OCI-LY7 (cell line): ENCODE measurements around the gene ZNF827. TPM values are rescaled to one million over a fixed set of nuclear protein-coding genes. Genes with fewer than 3 reads are reported as not detected.
"Not testable (repeated sequence)": the region's sequence is repeated elsewhere in the genome, so short reads cannot be mapped to it uniquely, and the experiment has no call there.

Source experiments
- BruUV-seq: library from RNA; stranded (reverse); fragments of 400-500 nt; replicated peaks from 2 replicates; lab custom pipeline; 2021; lab: Mats Ljungman, UMichigan
- CTCF ChIA-PET: fragments of 300-600 bp; sonication (Branson Sonifier 250); formaldehyde crosslinking; loops from one replicate; lab custom pipeline; 2022; ENCODE audit warnings: antibody characterized with exemption; ENCODE audit not compliant: unreplicated experiment; lab: Charles Lee
- POLR2A ChIA-PET: fragments of 300-600 bp; sonication (Branson Sonifier 250); formaldehyde crosslinking; loops from one replicate; lab custom pipeline; 2022; ENCODE audit warnings: antibody characterized with exemption; lab: Charles Lee
- DNase-seq: peaks from one replicate; pipeline ENCODE4 v3.0.0-alpha.2; 2015; ENCODE audit warnings: low spot score
- H2AFZ ChIP-seq: fragments of 200-600 bp; sonication (generic), shearing (Covaris generic); 2 replicates; pipeline ENCODE4 v1.6.1; 2014; ENCODE audit warnings: mild to moderate bottlenecking, antibody characterized with exemption, low read length, moderate library complexity
- H3K27ac ChIP-seq: fragments of 200-600 bp; sonication (generic); 2 replicates; pipeline ENCODE4 v1.5.1; 2014; ENCODE audit warnings: mixed run types, low read depth, mild to moderate bottlenecking, moderate library complexity, low read length, inconsistent platforms; ENCODE audit not compliant: poor library complexity, severe bottlenecking
- H3K36me3 ChIP-seq: fragments of 200-600 bp; sonication (generic); 2 replicates; pipeline ENCODE4 v1.6.1; 2014; ENCODE audit warnings: mild to moderate bottlenecking, antibody characterized with exemption, low read length, moderate library complexity, mixed read lengths; ENCODE audit not compliant: insufficient read depth
- H3K4me1 ChIP-seq: fragments of 200-600 bp; sonication (generic); 2 replicates; pipeline ENCODE4 v1.5.1; 2014; ENCODE audit warnings: mild to moderate bottlenecking, low read length; ENCODE audit not compliant: insufficient read depth, poor library complexity, severe bottlenecking
- H3K4me2 ChIP-seq: fragments of 200-600 bp; sonication (generic); 2 replicates; pipeline ENCODE4 v1.6.1; 2014; ENCODE audit warnings: mild to moderate bottlenecking, low read length
- H3K4me3 ChIP-seq: fragments of 200-600 bp; sonication (generic); 2 replicates; pipeline ENCODE4 v1.5.1; 2014; ENCODE audit warnings: mild to moderate bottlenecking, low read depth, low read length; ENCODE audit not compliant: poor library complexity, severe bottlenecking
- H3K79me2 ChIP-seq: fragments of 200-600 bp; sonication (generic); 2 replicates; pipeline ENCODE4 v1.6.1; 2016; ENCODE audit warnings: low read depth, mild to moderate bottlenecking, low read length, moderate library complexity, mixed read lengths; ENCODE audit not compliant: insufficient read depth
- H3K9me2 ChIP-seq: fragments of 200-600 bp; sonication (generic); 2 replicates; pipeline ENCODE4 v1.6.1; 2016; ENCODE audit warnings: mild to moderate bottlenecking, low read length, mixed read lengths; ENCODE audit not compliant: insufficient read depth
- H3K9me3 ChIP-seq: fragments of 200-600 bp; sonication (generic); 2 replicates; pipeline ENCODE4 v1.6.1; 2014; ENCODE audit warnings: mild to moderate bottlenecking, mixed run types, low read length, mixed read lengths
- H4K20me1 ChIP-seq: fragments of 200-600 bp; sonication (generic); 2 replicates; pipeline ENCODE4 v1.6.1; 2014; ENCODE audit warnings: mild to moderate bottlenecking, antibody characterized with exemption, low read length, moderate library complexity, mixed read lengths; ENCODE audit not compliant: insufficient read depth
- EZH2phosphoT487 ChIP-seq: fragments of 200-600 bp; sonication (generic); IDR thresholded peaks from 2 replicates; pipeline ENCODE4 v1.6.1; 2018; ENCODE audit warnings: low read depth, borderline replicate concordance, mild to moderate bottlenecking, mixed run types, antibody characterized with exemption, low read length, moderate library complexity, mixed read lengths
- intact Hi-C: fragments of 100-400 bp; cut with micrococcal nuclease; formaldehyde crosslinking; loops from one replicate; pipeline ENCODE4 v1.10.0; 2022; ENCODE audit not compliant: unreplicated experiment
- total RNA-seq, 2 experiments: library from RNA; depleted of rRNA in 1 of 2; stranded (reverse); fragments of >200 nt in 1 of 2; shearing (Covaris generic) in 1 of 2; gene quantifications; 2 replicates each; pipeline ENCODE4 v1.2.3, GENCODE V29; 2014 to 2022
- TF ChIP-seq, protein P1 (sequence below): fragments of 200-600 bp; sonication (generic); conservative IDR thresholded peaks from 2 replicates; pipeline ENCODE4 v1.5.1; 2014; ENCODE audit warnings: mild to moderate bottlenecking, antibody characterized with exemption, low read length, moderate library complexity, mixed read lengths

ZNF827 gene
- total RNA-seq, 2 experiments from 2014 or later = 15.1 to 42.9 TPM

- H2AFZ ChIP-seq = no peak overlapping the region
- BruUV-seq = no TSS peak
- intact Hi-C loops = no loop called here
- no peak overlapping the region for H3K4me3 ChIP-seq
- TF ChIP-seq, protein P1, sequence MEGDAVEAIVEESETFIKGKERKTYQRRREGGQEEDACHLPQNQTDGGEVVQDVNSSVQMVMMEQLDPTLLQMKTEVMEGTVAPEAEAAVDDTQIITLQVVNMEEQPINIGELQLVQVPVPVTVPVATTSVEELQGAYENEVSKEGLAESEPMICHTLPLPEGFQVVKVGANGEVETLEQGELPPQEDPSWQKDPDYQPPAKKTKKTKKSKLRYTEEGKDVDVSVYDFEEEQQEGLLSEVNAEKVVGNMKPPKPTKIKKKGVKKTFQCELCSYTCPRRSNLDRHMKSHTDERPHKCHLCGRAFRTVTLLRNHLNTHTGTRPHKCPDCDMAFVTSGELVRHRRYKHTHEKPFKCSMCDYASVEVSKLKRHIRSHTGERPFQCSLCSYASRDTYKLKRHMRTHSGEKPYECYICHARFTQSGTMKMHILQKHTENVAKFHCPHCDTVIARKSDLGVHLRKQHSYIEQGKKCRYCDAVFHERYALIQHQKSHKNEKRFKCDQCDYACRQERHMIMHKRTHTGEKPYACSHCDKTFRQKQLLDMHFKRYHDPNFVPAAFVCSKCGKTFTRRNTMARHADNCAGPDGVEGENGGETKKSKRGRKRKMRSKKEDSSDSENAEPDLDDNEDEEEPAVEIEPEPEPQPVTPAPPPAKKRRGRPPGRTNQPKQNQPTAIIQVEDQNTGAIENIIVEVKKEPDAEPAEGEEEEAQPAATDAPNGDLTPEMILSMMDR = no peak
- TF ChIP-seq EZH2phosphoT487 = no peak
- no peaks in the 10 kb centered on the region for H3K9me2 ChIP-seq
- no peaks in the 10 kb centered on the region for H3K79me2 ChIP-seq
- POLR2A ChIA-PET = interaction anchor here (1.1 kb wide), 1 partner anchor 10 kb away, joined by 3 read pairs; no protein-coding TSS in a partner anchor
- no peaks in the 10 kb centered on the region for H3K9me3 ChIP-seq
- CTCF ChIA-PET = interaction anchor here (1.1 kb wide), 1 partner anchor 67 kb away, joined by 4 read pairs; no protein-coding TSS in a partner anchor
- H3K36me3 ChIP-seq = peaks cover 51% of the 10 kb centered on the region
- H4K20me1 ChIP-seq = no peaks in the 10 kb centered on the region
- no peak for DNase-seq
- H3K4me1 ChIP-seq = no peaks in the 10 kb centered on the region
- H3K4me2 ChIP-seq = no peak overlapping the region
- H3K27ac ChIP-seq = no peak overlapping the region
These were observed 99.5 kb downstream of the ZNF827 start for GRCh38 chr4:145839151-145839550.

- POLR2A ChIA-PET, H3K4me2 ChIP-seq, H3K9me3 ChIP-seq, H2AFZ ChIP-seq, H3K4me3 ChIP-seq, H3K27ac ChIP-seq, H3K79me2 ChIP-seq, BruUV-seq, CTCF ChIA-PET, DNase-seq, H4K20me1 ChIP-seq, intact Hi-C loops, H3K9me2 ChIP-seq: not testable (repeated sequence)
- Histone ChIP-seq H3K36me3 (peaks cover 45% of the 10 kb centered on the region), H3K4me1 (peaks cover 24% of the 10 kb centered on the region)
These were observed 106.2 kb downstream of the ZNF827 start for GRCh38 chr4:145832384-145832783.

DNA sequence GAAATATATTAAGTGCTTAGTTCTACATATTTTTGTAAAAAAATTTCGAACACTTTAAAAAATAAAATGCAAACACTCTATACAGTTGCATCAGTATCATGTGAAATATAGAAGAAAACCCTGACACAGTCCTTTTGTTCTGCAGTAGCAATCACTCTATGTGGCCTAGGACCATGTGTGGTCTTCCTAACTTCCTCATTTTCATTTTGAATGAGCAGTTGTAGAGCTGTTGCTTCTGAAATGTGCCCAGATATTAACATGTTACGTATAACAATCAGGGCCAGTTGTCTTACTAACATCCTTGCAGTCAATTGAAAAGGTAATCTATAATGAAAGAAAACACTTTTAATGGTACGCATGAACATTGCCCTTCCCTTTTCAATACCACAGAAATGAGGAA is 107.9 kb downstream of the ZNF827 start:
- peak overlapping the region; percentile 14; the same call in 1 of the 2 replicates for H3K4me2 ChIP-seq
- H3K79me2 ChIP-seq = no peaks in the 10 kb centered on the region
- H3K4me1 ChIP-seq = peaks cover 24% of the 10 kb centered on the region
- 0 out of 2 replicates have a peak overlapping the region, but pooled peaks have one; percentile 15 for H2AFZ ChIP-seq
- H3K27ac ChIP-seq = peak overlapping the region; percentile 18
- DNase-seq = peak; percentile 63
- H3K36me3 ChIP-seq = peaks cover 56% of the 10 kb centered on the region
- no peaks in the 10 kb centered on the region for H3K9me3 ChIP-seq
- no TSS peak for BruUV-seq
- CTCF ChIA-PET = no interaction called here
- H3K4me3 ChIP-seq = no peak overlapping the region
- POLR2A ChIA-PET = no interaction called here
- intact Hi-C loops = no loop called here
- H3K9me2 ChIP-seq = no peaks in the 10 kb centered on the region
- TF ChIP-seq EZH2phosphoT487 = no peak
- TF ChIP-seq, protein P1 = 0 out of 2 replicates have a peak, but pooled peaks have one; percentile 6
- no peaks in the 10 kb centered on the region for H4K20me1 ChIP-seq
